Medulla oblongata (tissue), 1 donor: ENCODE results near the gene UCP3.

Source experiments
- DNase-seq: peaks from one replicate; pipeline ENCODE4 v3.0.0-alpha.2; 2015; ENCODE audit errors: extremely low spot score

UCP3 gene

DNA sequence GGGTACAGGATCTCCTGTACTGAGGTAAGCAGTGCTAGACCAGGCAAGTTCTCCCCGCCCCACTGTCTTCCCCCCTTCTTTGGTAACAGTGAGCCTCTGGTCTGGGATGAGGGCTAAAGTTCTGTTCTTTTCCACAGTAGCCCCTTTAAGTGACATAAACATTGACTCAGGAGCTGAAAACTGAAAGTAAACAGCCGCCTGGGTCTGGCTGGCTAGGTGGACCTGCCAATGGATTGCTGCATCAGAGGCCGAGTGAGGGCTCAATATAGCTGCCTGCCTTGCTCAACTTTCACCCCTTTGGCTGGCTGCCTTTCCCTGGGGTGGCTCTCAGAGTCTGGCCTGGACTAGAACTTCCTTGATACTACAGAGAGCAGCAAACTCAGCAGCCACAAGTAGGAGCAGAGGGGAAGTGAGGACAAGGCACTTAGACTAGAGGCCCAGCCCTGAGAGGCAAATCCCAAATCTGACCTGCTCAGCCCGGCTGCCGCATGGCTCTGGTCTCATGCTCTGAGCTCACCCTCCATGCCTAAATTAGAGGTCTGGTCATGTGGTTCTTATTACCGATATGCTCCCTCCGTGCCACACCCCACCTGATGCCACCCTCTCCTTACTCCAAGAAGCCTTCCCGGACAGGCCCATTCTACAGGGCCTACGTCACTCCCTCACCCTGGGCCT lies 9.6 kb upstream of the UCP3 start:
- peak; percentile 93 for DNase-seq

DNA sequence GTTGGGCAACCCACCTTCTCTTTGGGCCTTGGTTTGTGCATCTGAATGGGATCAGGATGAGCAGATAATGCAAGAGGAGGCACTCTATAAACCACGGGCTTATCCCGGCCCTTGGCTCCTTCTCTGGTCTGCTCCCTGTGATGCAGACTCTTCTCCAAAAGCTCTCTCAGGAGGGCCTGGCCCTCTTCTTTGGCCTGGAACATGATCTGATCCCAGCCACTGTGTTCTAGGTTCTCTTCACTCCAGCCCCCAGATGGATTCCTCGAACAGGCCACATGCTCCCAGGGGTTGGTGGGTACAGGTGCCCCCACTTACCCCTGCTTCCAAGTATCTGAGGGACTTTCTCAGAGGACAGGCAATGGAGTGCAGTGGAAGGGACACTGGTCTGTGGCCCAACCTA lies 8.7 kb upstream of the UCP3 start:
- DNase-seq, result no peak

DNA sequence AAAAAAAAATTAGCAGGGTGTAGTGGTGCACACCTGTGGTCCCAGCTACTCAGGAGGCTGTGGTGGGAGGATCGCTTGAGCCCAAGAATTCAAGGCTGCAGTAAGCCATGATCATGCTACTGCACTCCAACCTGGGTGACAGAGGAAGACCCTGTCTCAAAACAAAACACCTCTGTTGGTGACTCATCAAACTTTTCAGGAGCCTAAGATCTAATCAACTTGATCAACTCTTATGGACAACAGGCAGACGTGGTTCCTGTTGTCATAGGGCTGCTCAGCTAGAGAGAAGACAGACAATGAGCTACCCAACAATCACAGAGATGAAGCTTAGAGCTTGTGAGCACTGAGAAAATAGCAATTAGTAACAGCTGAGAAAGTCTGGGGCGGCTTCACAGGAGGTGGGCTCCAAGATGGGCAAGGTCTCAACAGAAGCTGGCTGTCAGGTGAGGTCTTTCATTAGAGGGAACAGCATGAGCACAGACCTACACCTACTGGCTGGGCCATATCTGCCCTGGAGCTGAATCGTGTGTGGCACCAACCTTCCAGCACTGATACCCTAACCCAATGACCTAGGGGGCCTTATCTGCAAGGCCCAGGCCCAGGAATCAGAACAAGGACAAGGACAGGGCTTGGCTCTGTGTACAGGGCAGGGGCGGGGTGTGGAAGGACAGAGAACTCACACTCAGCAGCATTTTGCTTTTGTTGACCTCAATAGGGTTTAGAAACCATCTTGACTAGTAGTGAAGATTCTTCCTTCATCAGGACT lies 7.2 kb upstream of the UCP3 start:
- no peak for DNase-seq

DNA sequence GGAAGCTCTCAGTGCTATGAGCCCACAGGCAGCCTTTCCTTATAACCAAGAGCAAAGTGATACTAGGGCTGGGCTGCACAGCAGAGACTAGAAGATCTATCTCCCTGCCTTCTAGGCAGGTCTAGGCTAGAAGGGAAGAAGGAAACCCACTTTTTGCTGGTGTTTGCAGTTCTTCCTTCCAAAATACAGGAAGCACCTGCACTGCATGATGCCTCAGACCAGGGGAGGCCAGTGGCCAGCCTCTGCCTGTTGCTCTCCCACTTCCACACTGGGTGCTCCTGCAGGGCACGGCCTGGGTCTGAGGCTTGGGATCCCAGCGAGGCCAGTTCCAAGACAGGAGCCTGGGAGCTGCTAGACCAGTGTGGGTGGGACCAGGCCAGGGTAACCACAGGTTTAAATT lies 6.0 kb upstream of the UCP3 start:
- peak; percentile 35 for DNase-seq

DNA sequence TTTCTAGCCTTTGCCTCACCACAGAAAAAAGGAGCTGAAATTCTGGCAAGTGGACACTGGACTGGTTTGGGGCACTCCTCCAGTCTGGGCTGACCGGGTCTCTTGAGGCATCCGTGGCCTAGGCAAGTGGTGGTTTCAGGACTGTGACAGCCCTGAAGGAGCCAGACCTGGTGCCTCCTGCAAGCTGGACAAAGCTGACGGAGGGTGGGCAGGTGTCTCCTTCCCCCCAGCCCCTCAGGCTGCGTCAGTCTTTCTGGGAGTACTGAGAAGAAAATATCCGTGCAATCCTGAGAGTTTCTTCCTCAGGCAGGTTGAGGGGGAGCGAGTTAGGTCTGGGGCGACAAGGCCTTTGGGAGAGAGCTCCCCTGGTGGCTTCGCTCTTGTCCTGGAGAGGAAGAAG lies 4.3 kb upstream of the UCP3 start:
- DNase-seq, result no peak

DNA sequence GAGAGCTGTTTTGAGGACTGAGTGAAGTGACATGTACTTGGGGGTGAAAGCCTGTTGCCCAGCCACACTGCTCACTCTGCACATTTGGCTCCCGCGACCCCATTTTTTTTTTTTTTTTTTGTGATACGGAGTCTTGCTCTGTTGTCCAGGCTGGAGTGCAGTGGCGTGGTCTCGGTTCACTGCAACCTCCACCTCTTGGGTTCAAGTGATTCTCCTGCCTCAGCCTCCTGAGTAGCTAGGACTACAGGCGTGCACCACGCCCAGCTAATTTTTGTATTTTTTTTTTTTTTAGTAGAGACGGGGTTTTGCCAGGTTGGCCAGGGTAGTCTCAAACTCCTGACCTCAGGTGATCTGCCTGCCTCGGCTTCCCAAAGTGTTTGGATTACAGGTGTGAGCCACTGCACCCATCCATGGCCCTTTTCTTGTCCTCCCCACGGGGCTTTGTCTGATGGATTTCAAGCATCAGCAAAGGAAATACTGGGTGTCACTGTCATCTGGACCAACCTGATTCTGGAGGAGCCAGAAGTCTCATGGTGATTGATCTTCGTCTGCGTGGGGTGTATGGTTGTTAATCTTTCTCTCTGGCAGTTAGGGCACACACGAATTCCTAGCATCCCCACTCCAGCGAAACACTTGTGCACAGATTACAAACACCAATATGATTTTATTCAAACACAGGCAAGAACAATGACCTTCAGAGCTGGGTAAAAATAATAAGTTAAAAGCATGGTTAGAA lies 3.4 kb upstream of the UCP3 start:
- DNase-seq, result no peak

DNA sequence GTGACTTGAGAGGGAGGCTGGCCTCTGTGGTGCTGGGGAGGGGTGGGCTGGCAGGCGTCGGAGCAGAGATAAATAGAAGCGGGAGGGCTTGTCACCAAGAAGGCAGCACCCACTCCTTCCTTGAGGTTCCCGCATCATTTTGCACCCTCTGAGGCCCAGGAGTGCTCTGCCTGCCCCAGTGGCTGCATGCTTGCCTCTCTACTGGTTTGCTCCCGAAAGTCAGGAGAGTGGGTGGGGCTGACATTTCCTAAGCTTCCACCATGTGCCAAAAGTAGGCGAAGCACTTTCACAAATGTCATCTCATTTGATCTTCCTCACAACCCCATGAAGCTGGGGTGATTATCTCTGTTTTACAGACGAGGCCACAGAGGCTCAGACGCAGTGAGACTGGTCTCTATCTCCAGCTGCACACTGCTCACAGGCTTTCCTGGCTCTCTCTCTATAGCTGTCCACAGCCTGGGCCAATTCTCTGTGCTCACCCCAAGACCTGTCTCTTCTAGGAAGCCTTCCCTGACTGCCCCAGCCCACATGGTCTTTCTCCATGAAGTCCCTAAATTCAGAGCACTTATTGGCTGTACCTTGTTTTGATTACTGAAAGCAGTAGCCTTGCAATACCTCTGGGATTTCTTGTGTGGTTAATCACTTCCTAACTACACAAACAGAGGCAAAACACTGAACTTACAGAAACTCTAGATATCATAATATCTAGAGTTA lies 2.6 kb upstream of the UCP3 start:
- no peak for DNase-seq

DNA sequence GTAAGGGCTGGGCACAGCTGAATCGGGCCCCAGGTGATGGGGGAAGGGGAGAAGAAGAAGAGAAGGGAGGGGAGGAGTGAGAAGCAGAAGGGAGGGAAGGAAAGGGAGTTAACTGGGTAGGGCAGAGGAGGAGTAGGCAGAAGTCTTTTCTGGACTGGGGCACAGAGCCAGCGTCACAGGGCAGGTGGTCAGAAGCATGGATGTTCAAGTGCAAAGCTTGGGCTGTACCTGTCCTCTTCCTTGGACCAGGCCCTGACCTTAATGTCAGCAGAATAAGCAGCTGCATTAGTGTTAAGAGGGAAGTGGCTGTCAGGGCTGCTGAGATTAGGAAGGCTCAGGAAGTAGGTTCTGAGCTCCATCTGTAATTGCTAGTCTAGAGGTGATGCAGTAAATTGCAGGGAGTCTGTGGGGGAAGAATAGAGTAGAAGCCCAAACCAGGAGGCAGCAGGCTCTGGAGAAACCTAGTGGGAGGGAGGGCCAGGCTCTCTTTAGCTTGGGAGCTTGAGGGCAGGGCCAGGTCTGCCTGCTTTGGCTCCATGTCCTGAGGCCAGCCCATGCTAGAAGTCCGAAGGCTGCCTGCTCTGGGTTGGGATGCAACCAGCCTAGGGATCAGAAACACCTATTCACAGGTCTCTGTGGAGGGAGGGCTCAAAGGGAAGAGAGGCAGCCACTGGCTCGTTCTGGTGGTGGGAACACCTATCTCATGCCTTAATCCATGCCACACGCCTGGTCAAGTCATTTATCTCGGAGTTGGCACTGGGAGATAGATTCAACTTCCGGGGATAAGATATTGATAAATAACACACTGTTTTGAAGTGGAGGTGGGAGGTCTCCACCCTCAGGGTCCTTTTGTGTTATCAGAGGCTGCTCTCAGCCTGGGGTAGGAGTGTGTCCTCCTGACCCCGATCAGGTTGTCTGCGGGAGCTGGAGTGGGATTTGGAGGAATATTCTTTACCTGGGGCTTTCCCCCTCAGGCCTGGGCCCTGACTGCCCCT lies 1.7 kb upstream of the UCP3 start:
- DNase-seq, result no peak

DNA sequence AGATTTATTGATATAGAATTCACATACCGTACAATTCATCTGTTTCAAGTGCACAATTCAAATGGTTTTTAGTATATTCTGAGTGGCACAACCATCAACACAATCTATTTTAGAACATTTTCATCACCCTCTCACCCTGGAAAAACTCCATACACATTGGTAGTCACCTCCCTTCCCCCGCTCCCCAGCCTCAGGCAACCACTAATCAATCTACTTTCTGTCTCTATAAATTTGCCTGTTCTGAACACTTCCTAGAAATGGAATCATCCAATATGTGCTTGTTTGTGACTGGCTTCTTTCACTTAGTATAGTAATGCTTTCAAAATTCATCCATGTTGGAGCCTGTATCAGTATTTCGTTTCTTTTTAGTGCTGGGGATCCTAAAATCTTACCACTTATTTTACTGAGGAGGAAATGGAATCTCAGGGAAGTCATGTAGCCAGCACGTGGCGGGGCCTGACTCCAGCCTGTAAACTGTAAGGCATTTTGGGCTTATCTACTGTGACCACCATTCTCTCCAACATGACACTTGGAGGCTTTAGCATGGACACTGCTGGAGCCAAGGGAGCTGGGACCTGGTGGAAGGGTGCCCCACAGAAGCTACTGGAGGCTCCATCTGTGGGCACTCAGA lies 905 bp upstream of the UCP3 start:
- DNase-seq, result no peak

DNA sequence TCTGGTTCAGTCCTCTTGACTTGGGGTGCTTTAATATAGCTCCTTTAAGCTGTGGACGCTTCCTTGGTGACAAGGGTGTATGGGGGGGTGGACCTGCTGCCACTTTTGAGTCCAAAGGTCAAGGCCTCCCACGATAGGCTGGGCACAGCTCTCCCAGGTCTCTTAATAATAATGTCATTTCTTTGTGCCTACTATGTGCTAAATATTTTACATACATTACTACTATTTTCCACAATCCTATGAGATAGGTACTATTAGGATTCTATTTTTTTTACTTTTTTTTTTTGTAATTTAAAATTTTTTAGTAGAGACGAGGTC lies 304 bp upstream of the UCP3 start:
- no peak for DNase-seq

DNA sequence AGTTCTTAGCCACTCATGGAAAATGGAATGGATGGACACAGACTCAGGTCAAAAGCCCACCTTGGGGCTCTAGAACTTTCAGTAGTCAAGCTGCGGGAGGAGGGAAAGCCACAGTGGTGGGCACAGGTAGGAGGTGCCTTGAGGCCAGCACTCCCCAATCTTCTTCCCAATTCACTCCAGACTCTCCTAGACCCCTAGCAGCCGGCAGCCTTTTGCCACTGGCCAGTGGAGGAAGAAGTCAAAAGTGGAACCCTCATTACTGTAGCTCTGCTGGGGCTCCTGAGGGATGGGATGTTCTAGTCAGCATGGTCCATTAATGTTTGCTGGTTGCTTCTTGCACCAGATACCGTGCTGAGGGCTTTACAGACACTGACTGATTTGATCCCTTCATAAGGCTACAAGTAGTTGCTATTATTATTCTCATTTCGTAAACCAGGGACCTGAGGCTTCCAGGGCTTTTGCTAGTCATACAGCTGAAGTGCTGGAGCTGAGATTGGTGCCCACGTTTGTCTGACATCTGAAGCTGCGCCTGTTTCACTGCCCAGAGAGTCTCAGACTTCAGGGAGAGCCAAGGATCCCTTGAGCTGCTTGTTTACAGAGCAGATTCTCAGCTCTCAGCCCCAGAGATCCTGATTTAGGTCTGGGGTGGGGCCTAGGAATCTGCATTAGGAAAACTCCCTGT lies 1.1 kb downstream of the UCP3 start:
- no peak for DNase-seq

DNA sequence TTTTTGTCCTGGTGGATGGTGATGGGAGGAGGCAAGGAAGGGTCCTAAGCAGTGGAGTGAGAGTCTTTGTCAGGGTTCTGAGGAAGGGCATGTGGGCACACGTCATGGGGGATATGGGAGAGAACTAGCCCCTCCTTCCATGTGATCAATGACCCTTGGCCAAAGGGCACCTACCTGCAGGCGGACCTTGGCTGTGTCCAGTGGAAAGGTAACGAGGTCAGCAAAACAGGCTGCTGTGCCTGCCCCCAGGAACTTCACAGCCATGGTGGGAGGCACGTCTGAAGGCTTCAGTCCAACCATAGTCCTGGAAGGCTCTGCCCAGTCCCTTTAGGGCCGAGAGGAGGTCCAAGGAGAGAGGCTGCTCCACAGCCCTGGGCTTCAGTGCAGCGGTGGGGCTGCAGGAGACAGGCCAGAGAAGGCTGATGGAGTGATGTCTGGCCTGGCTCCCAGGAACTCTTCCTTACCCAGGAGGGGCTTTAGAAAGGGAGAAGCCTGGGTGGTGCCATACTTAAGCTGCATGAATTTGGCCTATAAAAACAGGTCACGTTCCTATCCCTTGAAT lies 2.1 kb downstream of the UCP3 start:
- no peak for DNase-seq

DNA sequence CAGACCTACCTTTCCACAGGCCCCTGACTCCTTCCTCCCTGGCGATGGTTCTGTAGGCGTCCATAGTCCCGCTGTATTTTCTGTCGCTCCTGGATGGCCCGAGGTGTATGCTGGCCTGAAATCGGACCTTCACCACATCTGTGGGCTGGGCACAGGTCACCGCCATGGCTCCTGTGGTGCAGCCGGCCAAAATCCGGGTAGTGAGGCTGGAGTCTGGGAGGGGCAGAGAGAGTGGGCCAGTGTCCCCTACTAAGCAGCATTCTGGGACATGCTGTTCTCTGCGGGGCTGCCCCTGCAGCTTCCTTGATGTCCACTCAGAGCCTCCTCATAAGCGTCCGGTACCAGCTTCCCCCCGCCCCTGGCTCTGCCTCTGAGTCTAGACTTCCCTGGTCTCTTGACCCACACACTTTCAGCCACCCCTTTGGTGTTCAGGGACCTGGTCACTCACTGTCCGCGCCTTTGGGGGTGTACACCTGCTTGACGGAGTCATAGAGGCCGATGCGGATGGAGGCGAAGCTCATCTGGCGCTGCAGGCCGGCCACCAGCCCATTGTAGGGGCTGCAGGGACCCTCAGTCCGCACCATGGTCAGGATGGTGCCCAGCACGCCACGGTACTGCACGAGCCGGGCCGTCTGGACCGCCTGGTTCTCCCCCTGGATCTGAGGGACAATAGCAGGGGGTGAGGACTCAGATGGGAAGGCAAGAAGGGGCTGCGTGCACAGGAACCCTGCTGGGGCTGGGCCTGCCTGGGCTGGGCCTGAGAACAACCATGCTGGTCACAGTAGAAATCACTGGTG lies 3.0 kb downstream of the UCP3 start:
- DNase-seq, result no peak

DNA sequence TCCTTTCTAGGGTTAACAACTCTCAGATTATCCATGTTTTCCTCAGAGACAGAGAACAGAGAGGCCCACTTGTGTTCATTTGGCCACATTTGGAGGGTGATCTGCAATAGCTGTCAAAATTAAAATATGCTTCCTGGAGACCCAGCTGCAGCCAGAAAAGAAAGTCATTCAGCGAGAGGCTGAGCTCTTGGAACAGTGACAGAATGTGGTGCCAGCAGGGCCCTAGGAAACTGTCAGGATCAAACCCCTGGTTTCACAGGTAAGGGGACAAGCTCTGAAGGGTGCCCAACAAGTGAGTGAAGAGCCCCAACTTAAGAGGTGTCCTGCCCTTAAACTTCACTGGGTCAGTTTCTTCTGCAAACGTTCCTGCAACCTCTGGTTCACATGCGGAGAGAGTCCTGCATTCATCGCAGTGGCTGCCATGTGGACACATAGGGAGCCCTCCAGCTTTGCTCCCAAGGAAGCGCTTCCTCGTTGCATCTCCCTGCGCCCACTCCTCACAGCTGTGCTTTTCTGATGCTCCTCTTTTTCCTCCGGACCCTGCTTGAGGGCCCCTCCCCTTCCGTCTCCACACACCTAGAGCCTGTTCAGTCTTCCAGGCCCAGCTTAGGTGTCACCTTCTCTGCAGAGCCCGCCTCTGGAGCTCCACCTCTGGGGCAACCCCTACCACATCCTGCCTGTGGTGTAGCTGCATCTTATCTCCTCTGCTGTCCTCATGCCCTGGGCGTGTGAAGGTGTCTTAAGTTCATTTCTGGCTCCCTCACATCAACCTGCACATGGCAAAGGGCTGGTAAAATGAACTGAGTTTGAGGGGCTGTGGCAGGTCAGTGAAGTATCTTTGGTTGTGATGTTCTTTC lies 3.9 kb downstream of the UCP3 start:
- DNase-seq, result no peak

DNA sequence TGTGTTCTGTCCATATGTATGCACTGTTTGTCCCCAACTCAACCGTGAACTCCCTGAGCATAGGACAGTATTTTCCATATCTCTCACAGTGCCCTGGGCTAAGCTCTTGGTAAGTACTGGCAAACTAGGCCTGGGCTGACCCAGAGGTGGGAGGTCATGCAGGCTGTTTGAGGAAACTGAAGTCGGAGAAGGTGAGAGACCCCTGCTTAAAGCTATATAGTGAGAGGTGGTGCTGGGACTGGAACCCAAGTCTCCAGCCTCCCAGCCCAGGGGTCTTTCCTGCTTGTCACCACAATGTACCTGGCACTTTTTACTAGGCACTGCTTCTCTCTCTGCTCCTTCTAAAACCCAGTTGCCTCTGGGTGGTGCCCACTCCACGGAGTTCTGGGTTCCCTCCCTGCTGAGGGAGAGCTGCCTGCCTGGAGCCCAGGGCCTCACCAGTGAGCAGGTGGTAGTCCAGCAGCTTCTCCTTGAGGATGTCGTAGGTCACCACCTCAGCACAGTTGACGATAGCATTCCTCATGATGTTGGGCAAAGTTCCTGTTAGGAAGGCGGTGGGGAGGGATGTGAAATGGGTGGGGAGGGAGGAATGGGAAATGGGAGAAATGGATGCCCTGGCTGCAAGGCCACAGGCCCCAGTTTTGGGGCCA lies 4.7 kb downstream of the UCP3 start:
- no peak for DNase-seq

DNA sequence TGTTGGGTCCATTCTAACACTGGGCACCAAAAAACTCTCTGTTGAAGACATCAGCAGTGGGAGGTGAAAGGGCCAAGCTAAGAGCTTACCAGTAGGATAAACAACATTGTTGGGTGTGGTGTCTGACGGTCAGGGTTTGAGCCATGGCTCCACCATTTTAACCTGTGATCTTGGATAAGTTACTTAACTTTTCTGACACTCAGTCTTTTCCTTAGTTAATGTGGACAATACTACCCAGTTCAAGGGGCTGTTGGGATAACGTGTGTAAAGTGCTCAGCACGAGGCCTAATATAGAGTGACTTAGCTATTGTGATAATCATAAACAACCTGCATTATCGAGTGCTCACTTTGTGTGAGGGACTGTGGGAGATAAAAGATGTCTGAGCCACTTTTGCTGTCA lies 6.1 kb downstream of the UCP3 start:
- no peak for DNase-seq

DNA sequence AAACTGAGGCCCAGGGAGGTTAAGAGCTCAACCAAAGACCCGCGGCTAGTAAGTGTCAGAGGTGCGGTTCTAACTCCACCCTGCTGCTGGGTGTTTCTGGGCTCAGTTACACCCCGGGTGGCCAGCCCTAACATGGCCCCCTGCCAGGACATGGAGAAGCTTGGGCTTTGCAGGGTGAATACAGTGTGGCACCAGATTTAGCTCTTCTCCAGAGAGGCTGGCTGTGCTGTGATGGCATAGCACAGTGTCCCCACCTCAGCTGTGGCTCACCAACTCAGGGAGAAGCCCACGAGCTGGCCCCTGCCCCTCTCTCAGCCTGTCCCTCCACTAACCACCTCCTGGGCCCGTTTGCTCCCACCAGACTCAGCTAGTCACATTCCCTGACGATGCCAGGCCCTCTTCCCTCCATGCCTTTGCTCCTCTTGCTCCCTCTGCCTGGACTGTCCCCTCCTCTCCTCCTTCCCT lies 7.0 kb downstream of the UCP3 start:
- DNase-seq, result no peak
